SU-DHL-6 (cell line): Measurements from ENCODE around the gene FAM209A.

ENCODE experiments used
- H2AFZ ChIP-seq: fragments of 200-600 bp; sonication (generic); 2 replicates; pipeline ENCODE4 v1.6.1; 2014; ENCODE audit warnings: low read depth, mild to moderate bottlenecking, moderate library complexity, mixed read lengths, antibody characterized with exemption, low read length; ENCODE audit not compliant: severe bottlenecking
- H3F3A ChIP-seq: fragments of 200-600 bp; shearing (Covaris generic); 2 replicates; pipeline ENCODE4 v1.6.0; 2016; ENCODE audit warnings: antibody characterized with exemption, mild to moderate bottlenecking; ENCODE audit not compliant: insufficient read depth
- H3K27ac ChIP-seq: fragments of 200-600 bp; sonication (generic); 2 replicates; pipeline ENCODE4 v1.5.1; 2016; ENCODE audit warnings: low read depth, mild to moderate bottlenecking, low read length, moderate library complexity, mixed read lengths
- H3K27me3 ChIP-seq: fragments of 200-600 bp; sonication (generic), shearing (Covaris generic); 2 replicates; pipeline ENCODE4 v1.6.0; 2014; ENCODE audit warnings: mild to moderate bottlenecking, low read length
- H3K36me3 ChIP-seq: fragments of 200-600 bp; sonication (generic); 2 replicates; pipeline ENCODE4 v1.6.1; 2014; ENCODE audit warnings: mild to moderate bottlenecking, low read length, mixed read lengths
- H3K4me2 ChIP-seq: fragments of 300-600, 200-600 bp; shearing (Covaris generic), sonication (generic); 2 replicates; pipeline ENCODE4 v1.6.0; 2014; ENCODE audit warnings: low read length, low read depth, mild to moderate bottlenecking; ENCODE audit not compliant: poor library complexity, severe bottlenecking
- H3K4me3 ChIP-seq: fragments of 200-600 bp; sonication (generic); 2 replicates; pipeline ENCODE4 v1.5.1; 2014; ENCODE audit warnings: antibody characterized with exemption, low read length, mild to moderate bottlenecking, mixed read lengths; ENCODE audit not compliant: insufficient read depth, poor library complexity, severe bottlenecking
- H3K79me2 ChIP-seq: fragments of 200-600 bp; sonication (generic); 2 replicates; pipeline ENCODE4 v1.6.1; 2014; ENCODE audit warnings: mild to moderate bottlenecking, low read length, moderate library complexity; ENCODE audit not compliant: insufficient read depth
- H3K9ac ChIP-seq: fragments of 200-600 bp; sonication (generic); 2 replicates; pipeline ENCODE4 v1.7.0; 2014; ENCODE audit warnings: mild to moderate bottlenecking, low read length
- H3K9me2 ChIP-seq: fragments of 200-600 bp; sonication (generic); replicated peaks from 2 replicates; pipeline ENCODE4 v1.6.1; 2014; ENCODE audit warnings: low read length; ENCODE audit not compliant: insufficient read depth
- H3K9me3 ChIP-seq: fragments of 200-600 bp; sonication (generic); 2 replicates; pipeline ENCODE4 v1.6.1; 2014; ENCODE audit warnings: low read length, mixed read lengths; ENCODE audit not compliant: insufficient read depth
- H4K20me1 ChIP-seq: fragments of 200-600 bp; sonication (generic); 2 replicates; pipeline ENCODE4 v1.6.1; 2014; ENCODE audit warnings: low read depth, mild to moderate bottlenecking, antibody characterized with exemption, low read length, moderate library complexity, mixed read lengths
- EZH2phosphoT487 ChIP-seq: fragments of 200-600 bp; sonication (generic), shearing (Covaris generic); conservative IDR thresholded peaks from 2 replicates; pipeline ENCODE4 v1.6.1; 2018; ENCODE audit warnings: mild to moderate bottlenecking, antibody characterized with exemption, low read length, moderate library complexity, mixed read lengths
- TF ChIP-seq, protein P1 (sequence below): fragments of 200-600 bp; sonication (generic); IDR thresholded peaks from one replicate; pipeline ENCODE4 v1.5.1; 2017; ENCODE audit warnings: antibody characterized with exemption, mild to moderate bottlenecking, low read length, moderate library complexity; ENCODE audit not compliant: insufficient read depth, poor library complexity, severe bottlenecking

The FAM209A gene

GRCh38 chr20:56537997-56538396 lies 13.5 kb downstream of the FAM209A start:
- no peaks in the 10 kb centered on the region for H3K36me3 ChIP-seq
- no peak overlapping the region for H3K27ac ChIP-seq
- no peaks in the 10 kb centered on the region for H4K20me1 ChIP-seq
- H3K9ac ChIP-seq = no peak overlapping the region
- H3K27me3 ChIP-seq = no peaks in the 10 kb centered on the region
- H3K4me3 ChIP-seq = no peak overlapping the region
- H2AFZ ChIP-seq = no peak overlapping the region
- H3K79me2 ChIP-seq = no peaks in the 10 kb centered on the region
- H3K9me3 ChIP-seq = no peaks in the 10 kb centered on the region
- H3K9me2 ChIP-seq = no peaks in the 10 kb centered on the region
- no peaks in the 10 kb centered on the region for H3F3A ChIP-seq
- H3K4me2 ChIP-seq = no peak overlapping the region
- no peak for TF ChIP-seq EZH2phosphoT487
- TF ChIP-seq, protein P1, sequence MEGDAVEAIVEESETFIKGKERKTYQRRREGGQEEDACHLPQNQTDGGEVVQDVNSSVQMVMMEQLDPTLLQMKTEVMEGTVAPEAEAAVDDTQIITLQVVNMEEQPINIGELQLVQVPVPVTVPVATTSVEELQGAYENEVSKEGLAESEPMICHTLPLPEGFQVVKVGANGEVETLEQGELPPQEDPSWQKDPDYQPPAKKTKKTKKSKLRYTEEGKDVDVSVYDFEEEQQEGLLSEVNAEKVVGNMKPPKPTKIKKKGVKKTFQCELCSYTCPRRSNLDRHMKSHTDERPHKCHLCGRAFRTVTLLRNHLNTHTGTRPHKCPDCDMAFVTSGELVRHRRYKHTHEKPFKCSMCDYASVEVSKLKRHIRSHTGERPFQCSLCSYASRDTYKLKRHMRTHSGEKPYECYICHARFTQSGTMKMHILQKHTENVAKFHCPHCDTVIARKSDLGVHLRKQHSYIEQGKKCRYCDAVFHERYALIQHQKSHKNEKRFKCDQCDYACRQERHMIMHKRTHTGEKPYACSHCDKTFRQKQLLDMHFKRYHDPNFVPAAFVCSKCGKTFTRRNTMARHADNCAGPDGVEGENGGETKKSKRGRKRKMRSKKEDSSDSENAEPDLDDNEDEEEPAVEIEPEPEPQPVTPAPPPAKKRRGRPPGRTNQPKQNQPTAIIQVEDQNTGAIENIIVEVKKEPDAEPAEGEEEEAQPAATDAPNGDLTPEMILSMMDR = no peak

DNA sequence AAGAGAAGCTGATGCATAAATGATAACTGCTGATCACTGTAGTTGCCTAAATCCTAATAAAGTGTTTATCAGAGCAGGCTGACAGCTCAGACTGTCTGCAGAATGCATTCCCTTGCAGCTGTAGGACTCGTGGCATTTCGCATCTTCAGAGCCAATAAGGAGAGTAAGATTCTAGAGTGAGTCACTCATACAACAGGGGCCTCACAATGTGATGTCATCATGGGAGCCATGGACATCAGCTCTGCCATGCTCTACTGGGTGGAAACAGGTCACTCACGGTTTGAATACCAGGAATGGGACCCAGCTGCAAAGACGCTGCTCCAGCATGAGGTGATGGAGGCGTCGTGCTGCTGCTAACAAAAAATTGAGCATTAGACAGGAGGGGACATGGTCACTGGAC lies 15.9 kb downstream of the FAM209A start:
- no peak overlapping the region for H3K9ac ChIP-seq
- no peak overlapping the region for H2AFZ ChIP-seq
- no peaks in the 10 kb centered on the region for H3F3A ChIP-seq
- no peaks in the 10 kb centered on the region for H3K79me2 ChIP-seq
- H3K27me3 ChIP-seq = no peaks in the 10 kb centered on the region
- no peaks in the 10 kb centered on the region for H3K9me2 ChIP-seq
- TF ChIP-seq, protein P1 = no peak
- TF ChIP-seq EZH2phosphoT487 = no peak
- no peaks in the 10 kb centered on the region for H3K36me3 ChIP-seq
- no peaks in the 10 kb centered on the region for H3K9me3 ChIP-seq
- no peaks in the 10 kb centered on the region for H4K20me1 ChIP-seq
- H3K4me3 ChIP-seq = no peak overlapping the region
- H3K4me2 ChIP-seq = no peak overlapping the region
- no peak overlapping the region for H3K27ac ChIP-seq

- Histone ChIP-seq H3F3A (no peaks in the 10 kb centered on the region), H3K9ac (no peak overlapping the region), H3K9me3 (no peaks in the 10 kb centered on the region), H3K4me2 (no peak overlapping the region), H3K79me2 (no peaks in the 10 kb centered on the region), H3K9me2 (no peaks in the 10 kb centered on the region), H3K4me3 (no peak overlapping the region), H2AFZ (no peak overlapping the region), H4K20me1 (no peaks in the 10 kb centered on the region), H3K27me3 (no peaks in the 10 kb centered on the region), H3K27ac (no peak overlapping the region), H3K36me3 (no peaks in the 10 kb centered on the region)
- TF ChIP-seq, protein P1 = no peak
- no peak for TF ChIP-seq EZH2phosphoT487
Measured at GRCh38 chr20:56542489-56543030, 18.0 kb downstream of the FAM209A start.
